B cell (primary cell): ENCODE measurements around the gene AGPAT3. TPM values are rescaled to one million over a fixed set of nuclear protein-coding genes. Genes with fewer than 3 reads are reported as not detected.

ENCODE experiments used
- ATAC-seq: fragments of 200-7000 bp; cut with Tn5 transposase; one replicate; pipeline ENCODE4 v1.10.0; 2021; ENCODE audit warnings: low read depth, mild to moderate bottlenecking, moderate number of reproducible peaks, moderate library complexity
- CTCF ChIA-PET: fragments of 350-600 bp; sonication (Branson Sonifier 250); formaldehyde crosslinking; loops from one replicate; lab custom pipeline; 2021; ENCODE audit warnings: antibody characterized with exemption, inconsistent platforms; lab: Charles Lee
- POLR2A ChIA-PET: fragments of 350-600 bp; sonication (Branson Sonifier 250); formaldehyde crosslinking; loops from one replicate; lab custom pipeline; 2021; ENCODE audit warnings: antibody characterized with exemption; lab: Charles Lee
- DNase-seq: peaks from one replicate; pipeline ENCODE4 v3.0.0; 2013
- H2AFZ ChIP-seq: 2 replicates; pipeline ENCODE4 v1.6.1; 2012; ENCODE audit warnings: mild to moderate bottlenecking, low read depth, low read length; ENCODE audit not compliant: insufficient read depth, poor library complexity, severe bottlenecking
- H3K27ac ChIP-seq, 2 donors: 1 replicate in 1 of 2; 2 replicates in 1 of 2; pipeline ENCODE4 v1.5.1; 2012 to 2013; ENCODE audit warnings: low read length in 2 of 2, mild to moderate bottlenecking in 2 of 2, moderate library complexity in 1 of 2
- H3K27me3 ChIP-seq, 4 experiments: fragments of 200-600 bp in 1 of 4; sonication (generic) in 1 of 4; replicated peaks in 1 of 4; 1 replicate in 2 of 4; 2 replicates in 2 of 4; pipeline versions ENCODE4 v1.6.1 to v1.7.0; 2013 to 2016; ENCODE audit warnings: low read length in 3 of 4, mild to moderate bottlenecking in 2 of 4, mixed read lengths in 1 of 4, moderate library complexity in 1 of 4; ENCODE audit not compliant: insufficient read depth in 4 of 4, control insufficient read depth in 3 of 4; ENCODE audit errors: control extremely low read depth in 1 of 4
- H3K36me3 ChIP-seq, 2 experiments: replicated peaks in 1 of 2; 1 replicate in 1 of 2; 2 replicates in 1 of 2; pipeline versions ENCODE4 v1.6.1 to v1.7.1; 2013; ENCODE audit warnings: low read length in 1 of 2; ENCODE audit not compliant: insufficient read depth in 2 of 2, control insufficient read depth in 1 of 2; ENCODE audit errors: control extremely low read depth in 1 of 2, extremely low read depth in 1 of 2
- H3K4me1 ChIP-seq, 2 donors: fragments of 200-600 bp in 1 of 2; sonication (generic) in 1 of 2; 1 replicate in 1 of 2; 2 replicates in 1 of 2; pipeline versions ENCODE4 v1.5.1 to v1.6.1; 2013 to 2017; ENCODE audit warnings: low read length in 2 of 2; ENCODE audit not compliant: control insufficient read depth in 2 of 2, insufficient read depth in 2 of 2
- H3K4me2 ChIP-seq: replicated peaks from 2 replicates; pipeline ENCODE3; 2012; ENCODE audit warnings: mild to moderate bottlenecking, low read depth, low read length; ENCODE audit not compliant: poor library complexity, severe bottlenecking
- H3K4me3 ChIP-seq, 5 experiments: fragments of 200-600 bp in 1 of 5; sonication (generic) in 1 of 5; 1 replicate in 3 of 5; 2 replicates in 2 of 5; pipeline versions ENCODE4 v1.5.1 to v1.7.0; 2011 to 2016; ENCODE audit warnings: low read length in 4 of 5, mild to moderate bottlenecking in 4 of 5, low read depth in 2 of 5, control low read depth in 1 of 5, moderate library complexity in 1 of 5; ENCODE audit not compliant: insufficient read depth in 1 of 5; ENCODE audit errors: control extremely low read depth in 1 of 5, extremely low read depth in 1 of 5
- H3K79me2 ChIP-seq: fragments of 200-600 bp; sonication (generic); one replicate; pipeline ENCODE4 v1.6.0; 2016; ENCODE audit warnings: low read length; ENCODE audit not compliant: control insufficient read depth, insufficient read depth
- H3K9ac ChIP-seq: fragments of 200-600 bp; sonication (generic); 2 replicates; pipeline ENCODE4 v1.6.1; 2017; ENCODE audit warnings: mild to moderate bottlenecking, low read length, moderate library complexity
- H3K9me3 ChIP-seq, 3 donors: one replicate each; pipeline versions ENCODE4 v1.6.1 to v1.7.1; 2013; ENCODE audit warnings: low read length in 2 of 3; ENCODE audit not compliant: control insufficient read depth in 2 of 3, insufficient read depth in 1 of 3; ENCODE audit errors: control extremely low read depth in 1 of 3
- H4K20me1 ChIP-seq: 2 replicates; pipeline ENCODE4 v1.6.0; 2012; ENCODE audit warnings: mild to moderate bottlenecking, low read length; ENCODE audit not compliant: insufficient read depth, control insufficient read depth, poor library complexity, severe bottlenecking
- H3K27ac Mint-ChIP-seq: one replicate; pipeline ENCODE4 v1.8.0; 2021; ENCODE audit warnings: mixed read lengths
- H3K27me3 Mint-ChIP-seq: one replicate; pipeline ENCODE4 v1.8.0; 2021; ENCODE audit warnings: mixed read lengths
- H3K4me1 Mint-ChIP-seq: one replicate; pipeline ENCODE4 v1.8.0; 2021; ENCODE audit warnings: mixed read lengths
- H3K4me3 Mint-ChIP-seq: one replicate; pipeline ENCODE4 v1.8.0; 2021; ENCODE audit warnings: mixed read lengths
- H3K9me3 Mint-ChIP-seq: one replicate; pipeline ENCODE4 v1.8.0; 2022; ENCODE audit warnings: mixed read lengths; ENCODE audit not compliant: insufficient read depth
- CTCF ChIP-seq: fragments of 200-600 bp; IDR thresholded peaks from one replicate; pipeline ENCODE4 v1.8.0; 2022; ENCODE audit warnings: antibody characterized with exemption, mild to moderate bottlenecking
- EZH2 ChIP-seq: IDR thresholded peaks from 2 replicates; pipeline ENCODE4 v1.6.1; 2012; ENCODE audit warnings: borderline replicate concordance, low read depth, mild to moderate bottlenecking, moderate library complexity, low read length; ENCODE audit not compliant: insufficient read depth, poor library complexity, severe bottlenecking
- WGBS: methylation state at CpG from one replicate; pipeline ENCODE4 v1.1.5; 2013; ENCODE audit warnings: missing lambda C conversion rate; ENCODE audit not compliant: insufficient coverage; 5-methylcytosine and 5-hydroxymethylcytosine counted together
- intact Hi-C: fragments of 100-400 bp; cut with micrococcal nuclease; formaldehyde crosslinking; loops from one replicate; pipeline ENCODE4 v1.10.0; 2022
- polyA plus RNA-seq: library from polyadenylated mRNA; depleted of rRNA; stranded (reverse); fragments of >200 nt; gene quantifications from 2 replicates; pipeline ENCODE4 v1.2.3, GENCODE V29; 2012
- total RNA-seq, 2 donors: library from RNA; stranded (reverse); fragments of 120-200 nt in 1 of 2; gene quantifications; 1 replicate in 1 of 2; 2 replicates in 1 of 2; pipeline versions ENCODE4 v1.2.3 to v1.2.4, GENCODE V29; 2013 to 2022

AGPAT3 gene
- total and polyA plus RNA-seq, 2 donors (not counting 1 experiment from before 2014, with no cell fraction given) = 14.3 to 49.3 TPM

GRCh38 chr21:43876605-43877004, 11.6 kb downstream of the AGPAT3 start:
- Mint-ChIP-seq H3K27ac (no peak overlapping the region), H3K27me3 (no peaks in the 10 kb centered on the region), H3K4me1 (peaks cover 19% of the 10 kb centered on the region), H3K9me3 (no peaks in the 10 kb centered on the region), H3K4me3 (no peak overlapping the region)
- intact Hi-C loops = no loop called here
- ATAC-seq = no peak
- Histone ChIP-seq H4K20me1 (peaks cover 24% of the 10 kb centered on the region), H3K79me2 (peaks cover 84% of the 10 kb centered on the region), H3K9me3 (peaks cover 0 to 5% (median 0%) of the 10 kb centered on the region in 3 donors), H3K4me2 (no peak overlapping the region), H3K9ac (no peak overlapping the region), H3K4me1 (no peaks in the 10 kb centered on the region), H3K27ac (no peak overlapping the region), H3K27me3 (no peaks in the 10 kb centered on the region), H3K36me3 (peaks cover 0 to 11% of the 10 kb centered on the region in 2 experiments), H2AFZ (no peak overlapping the region), H3K4me3 (no peak overlapping the region)
- ChIA-PET POLR2A (interaction anchor here (0.6 kb wide), 1 partner anchor 20 kb away, joined by 4 read pairs; no protein-coding TSS in a partner anchor), CTCF (no interaction called here)
- TF ChIP-seq EZH2 (no peak), CTCF (no peak)
- 85% methylated on average over 3 of the region's 5 CpGs for WGBS
- no peak for DNase-seq

- POLR2A ChIA-PET = no interaction called here
- Histone ChIP-seq H3K27ac (no peak overlapping the region), H3K27me3 (no peaks in the 10 kb centered on the region), H3K79me2 (peaks cover 87% of the 10 kb centered on the region), H3K4me2 (no peak overlapping the region), H3K4me3 (no peak overlapping the region), H2AFZ (no peak overlapping the region), H3K36me3 (peaks cover 0 to 9% of the 10 kb centered on the region in 2 experiments), H4K20me1 (peaks cover 32% of the 10 kb centered on the region), H3K4me1 (no peaks in the 10 kb centered on the region), H3K9ac (no peak overlapping the region), H3K9me3 (peaks cover 0 to 5% (median 0%) of the 10 kb centered on the region in 3 donors)
- no peak overlapping the region for H3K27ac Mint-ChIP-seq
- H3K27me3 Mint-ChIP-seq = no peaks in the 10 kb centered on the region
- ATAC-seq (no peak), DNase-seq (no peak)
- 98% methylated on average over 25 of the region's 25 CpGs for WGBS
- H3K4me1 Mint-ChIP-seq = peaks cover 22% of the 10 kb centered on the region
- no peaks in the 10 kb centered on the region for H3K9me3 Mint-ChIP-seq
- CTCF ChIA-PET = no interaction called here
- H3K4me3 Mint-ChIP-seq = no peak overlapping the region
- no peak for TF ChIP-seq EZH2
- TF ChIP-seq CTCF = no peak
- intact Hi-C loops = no loop called here
These were observed 13.0 kb downstream of the AGPAT3 start for GRCh38 chr21:43877936-43878575.
